NCI-H226 (cell line): ENCODE measurements around the gene GZMA.
"Not testable (repeated sequence)": the region's sequence is repeated elsewhere in the genome, so short reads cannot be mapped to it uniquely, and the experiment has no call there.

Experiments used
- DNase-seq: peaks from one replicate; pipeline ENCODE4 v3.0.0-alpha.2; 2015

The GZMA gene

DNA sequence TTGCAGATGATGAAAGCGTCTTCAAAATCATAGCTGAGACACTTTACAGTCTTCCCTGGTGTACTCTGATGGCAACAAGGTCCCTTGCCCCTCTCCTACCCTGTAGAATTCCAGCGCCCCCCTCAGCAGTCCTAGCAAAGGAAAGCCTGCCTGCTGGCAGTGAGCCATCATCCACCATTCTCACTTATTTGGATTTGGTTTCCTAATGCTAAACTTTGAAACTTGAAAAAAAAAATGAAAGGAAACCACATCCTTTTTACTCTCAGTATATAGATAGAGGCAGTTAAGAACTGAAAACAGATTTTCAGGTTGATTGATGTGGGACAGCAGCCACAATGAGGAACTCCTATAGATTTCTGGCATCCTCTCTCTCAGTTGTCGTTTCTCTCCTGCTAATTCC lies at the start of gene GZMA:
TSS of gene GZMA (plus strand) at position 299 of the 400 bp plus-strand sequence. CDS start at position 336, 37 bp downstream.
- DNase-seq = no peak

DNA sequence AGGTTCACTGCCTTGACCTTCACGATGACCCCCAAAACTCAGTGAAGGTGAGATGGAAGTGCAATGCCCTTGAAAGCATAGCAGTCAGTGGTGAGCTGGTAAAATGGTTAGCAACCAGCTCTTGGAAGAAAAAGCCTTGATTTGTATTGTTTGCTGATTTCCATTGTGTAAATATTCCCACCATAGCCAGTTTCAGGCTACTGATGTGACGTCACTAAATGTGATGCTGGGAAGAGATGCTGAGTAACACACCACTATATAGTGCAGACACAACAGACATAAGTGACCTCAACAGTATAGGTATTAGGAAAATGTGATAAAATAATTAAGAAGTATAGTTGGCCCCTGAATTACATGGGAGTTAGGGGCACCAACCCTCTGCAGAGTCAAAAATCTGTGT lies 47.3 kb upstream of the GZMA start:
- no peak for DNase-seq

DNA sequence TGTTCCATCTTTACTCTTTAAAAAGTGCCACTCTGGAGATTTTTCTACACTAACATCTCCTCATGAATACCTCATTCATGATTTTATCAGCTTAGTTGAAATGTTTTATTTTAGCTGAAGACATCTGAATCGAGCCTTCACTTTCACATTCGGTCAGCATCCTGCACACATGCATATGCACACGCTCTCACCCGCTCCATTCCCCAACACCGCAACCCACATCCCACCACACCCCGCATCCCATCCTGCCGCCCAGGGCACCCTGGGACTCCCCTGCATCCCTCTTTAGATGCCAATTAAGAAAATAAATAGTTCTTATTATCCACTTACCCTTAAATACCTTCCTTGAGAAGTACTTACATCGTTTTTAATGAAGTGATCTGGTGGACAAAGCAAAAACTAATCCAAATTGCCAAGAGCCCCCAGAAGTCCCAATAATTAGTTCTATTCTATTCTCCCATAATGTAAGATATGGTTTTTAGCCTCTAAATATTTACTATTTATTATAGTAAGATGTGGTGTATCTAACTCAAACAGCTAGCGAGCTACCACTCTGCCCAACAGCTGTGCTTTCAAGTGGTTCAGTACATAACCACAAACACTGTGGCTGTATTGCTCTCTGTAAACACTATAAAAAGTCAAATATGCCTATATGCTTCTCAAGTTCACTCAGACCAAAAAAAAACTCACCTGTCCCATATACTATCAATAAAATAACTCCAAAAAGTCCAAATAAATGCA lies 40.2 kb upstream of the GZMA start:
- no peak for DNase-seq

DNA sequence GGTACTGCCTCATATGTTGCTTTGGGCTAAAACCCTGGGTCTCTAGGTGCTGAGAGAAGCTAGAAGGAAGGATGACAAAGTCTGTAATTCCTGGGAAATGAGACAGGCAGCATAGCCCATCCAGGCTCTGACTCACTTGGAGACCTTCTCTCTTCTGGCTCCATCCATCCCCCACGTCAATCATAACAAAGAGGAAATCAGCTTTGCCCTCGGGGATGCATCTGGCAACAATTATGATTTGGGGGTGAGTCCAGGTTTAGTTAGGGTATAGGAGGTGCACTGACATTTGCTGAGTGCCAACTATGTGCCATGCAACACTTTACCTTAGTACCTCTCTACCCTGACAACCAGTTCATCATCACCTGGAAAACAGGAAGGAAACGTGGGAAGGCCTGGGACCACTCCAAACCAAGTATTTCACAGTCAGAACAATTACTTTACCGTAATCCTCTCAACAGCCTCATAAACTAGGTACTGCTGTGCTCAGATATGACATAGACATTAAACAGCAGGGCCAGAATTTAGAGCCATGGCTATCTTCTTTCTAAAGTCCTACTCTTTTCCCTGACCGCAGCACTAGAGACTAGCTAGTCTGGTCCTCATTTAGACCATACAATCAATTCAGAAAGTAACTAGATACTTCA lies 39.1 kb upstream of the GZMA start:
- DNase-seq = peak; percentile 76

DNA sequence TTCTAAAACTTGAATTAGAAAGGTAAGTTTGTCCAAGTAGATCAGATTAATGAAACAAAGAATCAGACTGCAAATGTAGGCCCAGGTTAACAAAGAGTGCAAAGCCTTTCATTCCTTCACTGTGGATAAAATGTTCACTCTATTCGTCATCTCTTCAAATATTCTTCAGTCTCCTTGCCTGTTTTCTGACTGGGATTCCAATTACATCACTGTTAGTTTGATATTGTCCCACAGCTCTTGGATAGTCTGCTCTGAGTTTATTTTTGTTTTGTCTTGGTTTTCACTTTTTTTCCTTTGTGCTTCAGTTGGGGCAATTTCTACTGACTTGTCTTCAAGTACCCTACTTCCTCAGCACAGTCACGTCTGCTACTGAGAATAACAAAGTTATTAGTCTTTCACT lies 38.5 kb upstream of the GZMA start:
- no peak for DNase-seq

DNA sequence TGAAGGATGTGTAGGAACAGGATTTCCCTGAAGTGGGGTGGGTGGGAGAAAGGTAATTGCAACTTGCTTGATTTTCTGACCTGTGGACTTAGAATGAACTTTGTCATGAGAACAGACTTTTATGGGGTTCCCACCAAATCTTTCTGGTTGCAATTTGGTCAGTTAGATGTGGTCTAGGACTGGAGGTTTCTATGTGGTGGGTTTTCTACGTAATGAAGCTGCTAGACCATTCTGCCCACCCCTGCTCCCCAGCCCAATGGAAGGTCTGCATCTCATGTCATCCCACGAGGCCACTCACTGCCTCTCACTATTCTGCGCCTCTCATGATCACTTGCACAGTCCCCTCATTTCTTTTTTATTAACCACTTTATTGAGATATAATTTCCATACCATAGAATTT lies 37.9 kb upstream of the GZMA start:
- DNase-seq = no peak

DNA sequence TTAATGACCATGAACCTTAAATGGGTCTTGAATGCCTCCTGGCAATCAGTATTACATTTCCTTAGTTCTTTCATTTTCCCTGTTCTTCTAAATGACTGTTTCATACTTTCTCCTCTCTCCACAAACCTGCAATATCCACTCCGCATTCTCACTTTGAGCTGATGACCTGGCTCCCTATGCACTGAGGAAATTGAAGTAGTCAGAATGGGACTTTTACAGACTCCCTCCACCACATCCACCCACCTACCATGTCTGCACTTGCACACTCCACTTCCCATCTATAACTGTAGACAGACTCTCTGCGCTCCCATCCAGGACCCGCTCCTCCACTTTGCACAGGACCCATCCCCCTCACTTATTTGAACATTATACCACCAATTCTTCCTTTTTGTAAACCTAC lies 36.2 kb upstream of the GZMA start:
- DNase-seq = no peak

DNA sequence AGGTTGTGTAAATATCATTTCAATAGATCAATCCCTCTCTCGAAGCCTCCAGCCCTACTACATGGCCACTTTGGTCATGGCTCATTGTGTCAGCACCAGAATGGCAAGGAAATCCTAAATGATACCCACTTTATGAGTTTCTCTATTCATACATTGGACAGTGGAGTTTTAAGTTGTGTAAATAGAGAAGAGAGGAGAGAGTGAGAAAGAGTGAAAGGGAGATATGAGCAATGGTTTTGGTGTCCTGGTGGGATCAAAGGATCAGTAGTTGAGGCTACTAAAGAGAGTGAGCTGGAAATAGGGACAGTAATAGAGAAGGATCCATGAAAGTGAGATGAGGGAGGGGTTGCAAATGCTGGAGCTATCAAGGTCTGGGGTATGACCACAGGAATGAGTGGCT lies 31.5 kb upstream of the GZMA start:
- no peak for DNase-seq

DNA sequence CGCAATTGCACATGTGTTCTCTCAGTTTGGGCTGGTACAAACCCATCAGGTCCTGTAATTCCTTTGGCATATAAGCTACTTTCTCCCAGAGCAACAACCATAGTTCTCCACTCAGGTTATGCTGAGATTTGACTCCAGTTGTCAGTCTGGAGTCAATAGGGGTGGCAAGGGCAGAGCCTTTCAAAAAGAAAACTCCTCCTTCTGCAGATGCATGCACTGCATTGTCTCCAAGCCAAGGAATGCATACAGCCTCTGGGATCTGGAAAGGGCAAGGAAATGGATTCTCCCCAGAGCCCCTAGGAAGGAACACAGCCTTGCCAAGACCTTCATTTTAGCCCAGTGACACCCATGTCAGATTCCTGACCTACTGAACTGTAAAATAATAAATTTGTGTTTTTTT lies 31.0 kb upstream of the GZMA start:
- no peak for DNase-seq

DNA sequence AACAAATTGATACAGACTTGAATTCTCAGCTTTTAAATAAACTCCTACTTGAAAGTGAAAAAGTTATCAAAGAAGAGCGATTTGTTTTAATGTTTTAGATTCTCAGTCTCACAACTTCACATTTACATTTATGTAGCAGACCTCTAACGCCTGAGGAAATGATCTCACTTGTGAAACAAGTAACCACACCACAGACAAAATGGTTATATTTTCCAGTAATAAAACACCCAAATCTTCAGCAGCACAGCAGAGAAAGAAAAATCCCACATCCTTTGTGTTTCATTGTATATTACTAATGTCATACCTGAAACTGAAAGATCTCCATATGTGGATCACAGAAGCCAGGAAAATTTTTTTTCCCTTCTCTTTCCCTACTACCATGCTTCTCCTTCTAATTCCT lies 29.8 kb upstream of the GZMA start:
- DNase-seq = no peak

DNA sequence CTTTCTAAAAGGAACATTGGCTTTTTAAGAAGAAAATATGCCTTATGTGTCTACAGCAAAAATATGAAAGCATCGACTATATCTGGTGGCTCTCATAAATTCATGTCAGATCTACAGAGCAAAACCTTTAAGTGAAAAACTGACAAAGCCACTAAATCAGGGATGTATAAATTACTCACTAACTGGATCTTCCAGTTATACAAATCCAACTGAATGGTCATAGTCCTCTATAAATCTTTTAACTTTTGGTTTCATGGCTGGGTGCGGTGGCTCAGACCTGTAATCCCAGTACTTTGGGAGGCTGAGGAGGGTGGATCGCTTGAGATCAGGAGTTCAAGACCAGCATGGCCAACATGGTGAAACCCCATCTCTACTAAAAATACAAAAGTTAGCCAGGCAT lies 29.2 kb upstream of the GZMA start:
- no peak for DNase-seq

DNA sequence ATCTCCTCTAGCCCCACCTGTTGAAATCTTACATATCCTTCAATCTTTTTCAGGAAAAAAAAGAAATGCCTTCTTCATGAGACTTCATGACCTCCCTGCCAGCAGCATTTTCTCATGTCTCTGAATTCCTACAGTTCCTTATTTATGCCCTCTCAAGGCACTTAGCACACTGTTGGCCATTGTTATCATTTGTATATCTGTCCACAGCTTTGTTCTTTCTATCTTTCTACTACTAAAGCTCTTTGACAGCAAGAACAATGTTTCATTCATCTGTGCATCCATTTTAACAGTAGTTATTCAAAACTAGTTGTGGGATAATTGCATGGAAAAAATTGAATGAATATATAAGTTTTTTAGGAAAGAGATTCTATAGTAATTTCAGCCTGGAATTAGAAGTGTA lies 20.9 kb upstream of the GZMA start:
- DNase-seq = no peak

DNA sequence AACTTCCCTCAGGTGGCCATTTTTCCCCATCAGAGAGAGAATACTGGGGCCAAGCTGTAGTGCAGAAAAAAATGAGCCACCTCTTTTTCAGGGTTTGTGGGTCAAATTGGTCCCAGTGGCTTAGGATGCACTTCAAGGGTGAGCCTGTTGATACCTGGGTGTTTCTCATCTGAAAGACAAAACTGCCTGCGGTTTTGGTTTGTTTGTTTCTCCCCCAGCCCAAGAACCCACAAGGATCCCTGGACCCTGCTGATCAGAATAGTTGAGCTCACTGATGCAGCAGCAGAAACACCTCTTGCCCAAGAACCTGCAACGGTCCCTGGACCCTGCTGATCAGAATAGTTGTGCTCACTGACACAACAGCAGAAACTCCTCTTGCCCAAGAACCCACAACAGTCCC lies 13.1 kb upstream of the GZMA start:
- not testable (repeated sequence) for DNase-seq

DNA sequence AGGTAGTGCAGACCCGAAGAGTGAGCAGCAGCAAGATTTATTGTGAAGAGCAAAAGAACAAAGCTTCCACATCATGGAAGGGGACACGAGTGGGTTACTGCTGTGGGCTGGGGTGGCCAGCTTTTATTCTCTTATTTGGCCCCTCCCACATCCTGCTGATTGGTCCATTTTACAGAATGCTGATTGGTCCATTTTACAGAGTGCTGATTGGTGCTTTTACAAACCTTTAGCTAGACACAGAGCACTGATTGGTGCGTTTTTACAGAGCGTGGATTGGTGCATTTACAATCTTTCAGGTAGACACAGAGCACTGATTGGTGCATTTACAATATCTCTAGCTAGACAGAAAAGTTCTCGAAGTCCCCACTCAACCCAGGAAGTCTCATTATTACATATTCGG lies 11.4 kb upstream of the GZMA start:
- DNase-seq = not testable (repeated sequence)

DNA sequence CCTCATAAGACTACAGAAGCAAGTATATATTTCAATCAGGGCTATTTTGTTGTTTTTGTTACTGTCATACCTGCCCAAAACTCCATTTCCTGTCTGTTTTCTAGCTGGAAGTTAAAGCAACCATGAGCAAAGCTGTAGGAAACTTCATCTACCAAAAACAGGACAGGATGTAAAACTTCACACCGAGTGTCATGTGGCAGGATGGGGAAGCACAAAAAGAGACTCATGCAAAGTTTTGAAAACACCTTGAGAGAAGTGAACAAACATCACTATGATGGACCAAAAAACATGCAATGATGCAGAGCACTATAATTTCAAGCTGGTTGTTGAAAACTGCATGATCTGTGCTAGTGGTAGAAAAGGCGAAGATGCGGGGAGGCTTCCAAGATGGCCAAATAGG lies 6.3 kb upstream of the GZMA start:
- no peak for DNase-seq

DNA sequence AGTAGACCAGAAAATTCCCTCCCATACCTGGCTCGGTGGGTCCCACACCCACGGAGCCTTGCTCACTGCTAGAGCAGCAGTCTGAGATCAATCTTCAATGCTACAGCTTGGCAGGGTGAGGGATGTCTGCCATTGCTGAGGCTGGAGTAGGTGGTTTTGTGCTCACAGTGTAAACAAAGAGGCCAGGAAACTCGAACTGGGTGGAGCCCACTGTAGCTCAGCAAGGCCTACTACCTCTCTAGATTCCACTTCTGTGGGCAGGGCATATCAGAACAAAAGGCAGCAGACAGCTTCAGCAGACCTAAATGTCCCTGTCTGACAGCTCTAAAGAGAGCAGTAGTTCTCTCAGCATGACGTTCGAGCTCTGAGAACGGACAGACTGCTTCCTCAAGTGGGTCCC lies 5.6 kb upstream of the GZMA start:
- DNase-seq = no peak

DNA sequence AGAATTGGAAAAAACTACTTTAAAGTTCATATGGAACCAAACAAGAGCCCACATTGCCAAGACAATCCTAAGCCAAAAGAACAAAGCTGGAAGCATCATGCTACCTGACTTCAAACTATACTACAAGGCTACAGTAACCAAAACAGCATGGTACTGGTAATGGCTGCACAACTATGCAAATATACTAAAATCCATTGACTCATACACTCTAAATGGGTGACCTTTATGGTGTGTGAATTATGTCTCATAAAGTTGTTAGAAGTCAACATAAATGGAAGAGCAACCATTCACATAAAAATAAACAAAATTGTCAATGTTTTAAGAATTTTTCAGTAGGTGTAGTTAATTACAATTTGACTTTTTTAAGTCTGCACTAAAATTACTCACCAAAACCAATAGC lies 1.3 kb upstream of the GZMA start:
- not testable (repeated sequence) for DNase-seq

DNA sequence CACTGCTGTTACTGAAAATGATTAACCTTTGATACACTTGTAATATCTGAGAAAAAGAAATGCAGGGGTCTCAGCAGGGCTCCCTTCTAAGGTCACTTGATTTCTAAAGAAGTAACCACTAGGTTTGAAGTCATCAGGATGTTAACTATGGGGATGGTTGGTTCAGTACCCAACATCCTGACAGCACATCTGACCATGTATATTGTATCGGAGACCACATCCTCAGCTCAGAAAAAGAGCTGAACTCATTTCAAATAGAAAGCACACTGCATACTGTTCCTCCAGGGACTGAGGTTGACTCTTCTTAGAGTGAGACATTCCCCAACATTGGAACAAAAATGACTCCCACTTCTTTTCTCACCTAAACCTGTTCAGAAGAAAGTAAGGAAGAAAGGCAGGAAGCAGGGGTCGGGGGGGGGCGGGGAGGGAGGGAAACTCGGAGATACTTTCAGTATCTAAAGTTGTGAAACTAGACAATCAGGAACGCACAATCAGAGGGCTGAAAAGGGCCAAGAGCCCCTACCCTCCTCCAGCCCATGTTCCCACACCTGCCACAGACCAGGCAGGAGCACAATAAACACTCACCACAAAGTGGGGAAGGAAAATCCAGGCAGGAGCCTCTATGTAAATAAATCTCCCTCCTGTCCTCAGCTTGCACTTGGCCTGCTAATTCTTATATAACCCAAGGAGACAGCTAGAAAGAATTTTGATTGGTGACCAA lies 730 bp upstream of the GZMA start:
- no peak for DNase-seq

DNA sequence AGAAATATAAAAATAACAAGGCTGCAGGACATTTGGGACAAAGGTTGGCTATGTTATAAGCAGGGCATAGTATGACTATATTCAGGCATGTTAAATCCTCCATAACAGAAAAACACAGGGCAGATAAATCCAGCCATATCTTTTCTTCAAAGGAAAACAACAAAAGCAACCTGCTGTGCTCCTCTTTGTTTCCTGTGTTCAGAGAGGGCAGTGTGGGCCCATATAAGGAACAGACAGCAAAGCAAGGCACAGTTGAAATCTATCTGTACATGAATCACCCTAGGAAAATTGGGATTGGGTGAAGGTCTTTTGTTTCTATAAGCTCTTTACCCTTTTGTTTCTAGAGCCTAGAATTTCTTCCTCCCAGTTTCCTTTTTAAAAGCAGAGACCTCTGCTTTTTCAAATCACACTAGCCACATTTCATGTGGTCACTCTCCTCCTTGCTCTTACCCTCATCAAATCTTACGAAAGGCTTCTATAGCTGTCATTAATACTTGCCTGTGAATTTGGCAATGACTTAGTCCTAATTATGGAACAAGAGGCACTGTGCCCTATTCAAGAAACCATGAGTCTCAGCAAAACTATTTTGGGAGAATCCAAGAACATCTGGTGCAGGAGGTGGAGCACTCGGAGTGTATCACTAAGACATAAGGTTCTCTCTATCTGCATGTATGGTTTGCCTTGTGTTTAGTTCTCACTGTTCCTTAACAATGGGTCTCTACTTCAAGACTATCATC lies 1.8 kb downstream of the GZMA start:
- DNase-seq = no peak

DNA sequence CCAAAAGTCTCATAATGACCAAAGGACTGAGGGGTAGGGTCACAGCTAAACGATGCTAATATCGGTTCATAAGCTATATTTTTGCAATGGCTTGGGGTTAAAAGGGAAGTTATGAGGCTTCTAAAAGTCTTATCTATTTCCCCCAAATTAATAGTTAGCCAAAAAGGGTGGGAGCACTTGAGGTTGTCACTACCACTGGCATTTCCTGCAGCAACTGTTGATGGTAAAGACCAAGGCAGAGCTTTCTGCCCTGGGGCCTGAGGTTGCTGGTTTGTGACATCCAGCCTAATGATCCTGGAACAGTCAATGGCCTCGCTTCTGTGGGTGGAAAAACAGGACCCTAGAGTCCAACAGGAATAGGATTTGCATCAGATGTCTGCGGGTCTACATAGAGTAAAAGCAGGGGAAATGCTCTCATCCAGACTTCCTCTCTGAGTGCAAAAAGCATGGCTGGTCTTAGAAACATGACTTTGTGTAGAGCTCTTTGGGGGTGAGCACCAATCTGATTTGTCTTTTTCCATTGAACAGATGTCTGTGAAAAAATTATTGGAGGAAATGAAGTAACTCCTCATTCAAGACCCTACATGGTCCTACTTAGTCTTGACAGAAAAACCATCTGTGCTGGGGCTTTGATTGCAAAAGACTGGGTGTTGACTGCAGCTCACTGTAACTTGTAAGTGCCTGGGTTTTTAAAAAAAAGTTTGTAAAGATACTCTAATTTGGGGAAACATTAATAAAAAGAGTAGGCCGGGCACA lies 2.7 kb downstream of the GZMA start:
- DNase-seq = no peak

DNA sequence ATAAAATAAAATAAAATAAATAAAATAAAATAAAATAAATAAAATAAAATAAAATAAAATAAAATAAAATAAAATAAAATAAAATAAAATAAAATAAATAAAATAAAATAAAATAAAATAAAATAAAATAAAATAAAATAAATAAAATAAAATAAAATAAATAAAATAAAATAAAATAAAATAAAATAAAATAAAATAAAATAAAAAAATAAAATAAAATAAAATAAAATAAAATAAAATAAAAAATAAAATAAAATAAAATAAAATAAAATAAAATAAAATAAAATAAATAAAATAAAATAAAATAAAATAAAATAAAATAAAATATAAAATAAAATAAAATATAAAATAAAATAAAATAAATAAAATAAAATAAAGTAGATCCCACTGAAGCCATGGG lies 3.5 kb downstream of the GZMA start:
- not testable (repeated sequence) for DNase-seq

DNA sequence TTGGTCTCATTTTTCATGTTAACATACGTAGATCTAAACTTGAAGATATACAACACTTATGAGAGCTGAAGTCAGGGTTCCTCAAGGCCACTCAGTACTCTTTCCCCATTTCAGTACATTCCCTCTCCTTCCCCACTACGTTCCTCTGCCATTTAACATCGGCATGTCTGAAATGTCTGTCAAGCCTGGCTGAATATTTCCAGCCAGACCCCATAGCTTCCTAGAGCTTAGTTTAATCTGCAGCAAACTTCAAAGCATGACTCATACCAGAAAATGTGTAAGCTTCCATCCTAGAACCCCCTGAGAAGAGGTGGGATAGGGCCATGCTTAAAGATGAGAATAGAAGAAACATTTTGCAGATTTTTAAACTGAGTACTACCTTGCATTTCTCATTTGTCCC lies 6.2 kb downstream of the GZMA start:
- DNase-seq = no peak

DNA sequence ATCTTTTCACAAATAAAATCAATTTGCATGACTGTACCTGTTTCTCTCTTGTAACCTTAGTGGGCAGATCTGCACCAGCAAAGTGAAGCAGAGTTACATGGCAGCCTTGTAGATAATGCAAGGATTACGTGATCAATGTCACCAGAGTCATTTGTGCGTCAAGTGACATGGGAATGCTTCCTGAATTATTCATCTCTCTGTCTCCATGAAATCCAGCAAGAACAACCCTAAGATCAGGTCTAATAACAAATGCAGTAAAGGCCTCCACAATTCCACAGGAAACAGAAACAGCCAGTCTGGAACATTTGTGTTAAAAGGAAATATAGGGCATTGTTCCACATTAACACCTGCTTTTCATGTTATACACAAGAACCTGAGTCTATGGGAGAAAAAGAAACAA lies 7.8 kb downstream of the GZMA start:
- DNase-seq = no peak
